ENCODE measurements around the gene ATOH8.
A peak's percentile ranks its signal among the peaks of the same experiment; 100 is the strongest.

ATOH8 gene

GRCh38 chr2:85736456-85737355 lies 17.1 kb upstream of the ATOH8 start:
- no peak for DNase-seq (ENCODE audit: low spot score)

- peak; percentile 91 for DNase-seq (ENCODE audit: low spot score)
Observed at GRCh38 chr2:85737481-85737880, 16.3 kb upstream of the ATOH8 start.

- DNase-seq (ENCODE audit: low spot score): no peak
Observed at GRCh38 chr2:85737961-85738360, 15.8 kb upstream of the ATOH8 start.

GRCh38 chr2:85740193-85740592 lies 13.6 kb upstream of the ATOH8 start:
- no peak for DNase-seq (ENCODE audit: low spot score)

GRCh38 chr2:85741211-85741832 lies 12.5 kb upstream of the ATOH8 start:
- no peak for DNase-seq (ENCODE audit: low spot score)

GRCh38 chr2:85741833-85742455 lies 11.8 kb upstream of the ATOH8 start:
- peak; percentile 87 for DNase-seq (ENCODE audit: low spot score)

- no peak for DNase-seq (ENCODE audit: low spot score)
Observed at GRCh38 chr2:85743304-85743978, 10.3 kb upstream of the ATOH8 start.

- no peak for DNase-seq (ENCODE audit: low spot score)
Observed at GRCh38 chr2:85744055-85744454, 9.7 kb upstream of the ATOH8 start.

GRCh38 chr2:85744741-85745601 lies 8.8 kb upstream of the ATOH8 start:
- no peak for DNase-seq (ENCODE audit: low spot score)

- no peak for DNase-seq (ENCODE audit: low spot score)
Observed at GRCh38 chr2:85745619-85746018, 8.2 kb upstream of the ATOH8 start.

GRCh38 chr2:85746321-85747004 lies 7.3 kb upstream of the ATOH8 start:
- no peak for DNase-seq (ENCODE audit: low spot score)

- no peak for DNase-seq (ENCODE audit: low spot score)
Observed at GRCh38 chr2:85747441-85747840, 6.3 kb upstream of the ATOH8 start.

- DNase-seq (ENCODE audit: low spot score): no peak
Observed at GRCh38 chr2:85748039-85748734, 5.6 kb upstream of the ATOH8 start.

GRCh38 chr2:85748985-85749875 lies 4.6 kb upstream of the ATOH8 start:
- DNase-seq (ENCODE audit: low spot score): peak; percentile 68

- DNase-seq (ENCODE audit: low spot score): peak; percentile 74
Observed at GRCh38 chr2:85750587-85751575, 2.9 kb upstream of the ATOH8 start.

- DNase-seq (ENCODE audit: low spot score): no peak
Observed at GRCh38 chr2:85751627-85752026, 2.2 kb upstream of the ATOH8 start.

GRCh38 chr2:85753035-85753524 lies 711 bp upstream of the ATOH8 start:
- no peak for DNase-seq (ENCODE audit: low spot score)
